ENCODE data around the gene PPIE.

DNA sequence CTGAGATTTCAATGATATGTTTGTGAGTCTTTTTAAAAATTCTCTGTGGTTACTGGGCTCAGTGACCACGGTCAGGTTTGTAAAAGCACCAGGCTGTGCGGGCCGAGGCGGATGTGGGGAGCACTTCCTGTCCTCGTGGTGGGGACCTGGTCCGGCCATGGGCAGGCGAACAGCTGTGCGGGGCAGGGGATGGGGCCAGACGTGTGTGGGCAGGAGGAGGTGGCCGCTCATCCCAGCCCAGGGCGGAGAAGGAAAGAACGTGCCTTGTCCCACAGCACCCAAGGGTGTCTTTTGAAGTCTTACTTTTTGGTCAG, 37.7 kb downstream of the PPIE start:
- TF ChIP-seq GATA3 (IDR thresholded peaks at IDR 0.05; ENCODE audit: low read depth, low read length) (no peak), GATA2 (IDR thresholded peaks at IDR 0.05; ENCODE audit: low read depth, low read length) (no peak)
